HepG2 (cell line): ENCODE results near the gene PSMB10. TPM values are rescaled to one million over a fixed set of nuclear protein-coding genes. Genes with fewer than 3 reads are reported as not detected.
A peak's percentile ranks its signal among the peaks of the same experiment; 100 is the strongest.

ENCODE experiments used
- AGO1 ChIP-seq: fragments of 200-400 bp; formaldehyde crosslinking; IDR thresholded peaks from 2 replicates; pipeline ENCODE4 v1.6.1; 2017; ENCODE audit warnings: mild to moderate bottlenecking, low read depth, low read length, moderate library complexity; ENCODE audit not compliant: poor library complexity, severe bottlenecking
- HMG20B ChIP-seq: conservative IDR thresholded peaks from 2 replicates; pipeline ENCODE4 v1.6.1; 2016; ENCODE audit warnings: missing genetic modification reagents, missing compliant biosample characterization
- JUND ChIP-seq: sonication (generic); formaldehyde crosslinking; IDR thresholded peaks from 2 replicates; pipeline ENCODE4 v1.8.0; 2022; ENCODE audit warnings: mild to moderate bottlenecking, missing genetic modification reagents
- MYNN ChIP-seq: sonication (generic); formaldehyde crosslinking; IDR thresholded peaks from 2 replicates; pipeline ENCODE4 v1.4.0; 2020; ENCODE audit warnings: mild to moderate bottlenecking, low read depth, missing genetic modification reagents
- PAWR ChIP-seq: sonication (generic); formaldehyde crosslinking; IDR thresholded peaks from 2 replicates; pipeline ENCODE4 v1.4.0; 2020; ENCODE audit warnings: missing genetic modification reagents, mild to moderate bottlenecking, borderline replicate concordance
- POLR2AphosphoS2 ChIP-seq: IDR thresholded peaks from 2 replicates; pipeline ENCODE4 v1.6.1; 2011; ENCODE audit warnings: low read depth, low read length, improper control_type of control experiment
- REXO4 ChIP-seq: sonication (generic); formaldehyde crosslinking; IDR thresholded peaks from 2 replicates; pipeline ENCODE4 v1.8.0; 2022; ENCODE audit warnings: missing genetic modification reagents, mild to moderate bottlenecking, borderline replicate concordance
- SETDB1 ChIP-seq: sonication (generic); formaldehyde crosslinking; IDR thresholded peaks from 2 replicates; pipeline ENCODE4 v1.5.1; 2020; ENCODE audit warnings: missing genetic modification reagents, mild to moderate bottlenecking, borderline replicate concordance
- SUZ12 ChIP-seq: fragments of 150-350 bp; IDR thresholded peaks from 2 replicates; pipeline ENCODE4 v1.6.1; 2014; ENCODE audit warnings: low read depth, low read length
- ZNF468 ChIP-seq: sonication (generic); formaldehyde crosslinking; IDR thresholded peaks from 2 replicates; pipeline ENCODE4 v1.8.0; 2022; ENCODE audit warnings: mild to moderate bottlenecking, moderate library complexity, missing genetic modification reagents
- ZNF556 ChIP-seq: sonication (generic); formaldehyde crosslinking; IDR thresholded peaks from 2 replicates; pipeline ENCODE4 v1.4.0; 2020; ENCODE audit warnings: mild to moderate bottlenecking, missing genetic modification reagents, borderline replicate concordance
- ZNF557 ChIP-seq: sonication (generic); formaldehyde crosslinking; IDR thresholded peaks from 2 replicates; pipeline ENCODE4 v1.4.0; 2020; ENCODE audit warnings: missing genetic modification reagents
- ZSCAN29 ChIP-seq: sonication (generic); formaldehyde crosslinking; conservative IDR thresholded peaks from 2 replicates; pipeline ENCODE4 v1.4.0; 2020; ENCODE audit warnings: mild to moderate bottlenecking, missing genetic modification reagents
- polyA plus RNA-seq, 8 experiments: library from polyadenylated mRNA; depleted of rRNA in 3 of 8; stranded (reverse) in 7 of 8; unstranded in 1 of 8; fragments of >200 nt; fragmentation: Illumina TruSeq in 4 of 8; extraction: Trizol in 4 of 8; gene quantifications; 2 replicates each; pipeline versions ENCODE4 v1.2.1 to v1.2.3, GENCODE V29; 2011 to 2016; ENCODE audit warnings: low read depth in 4 of 8, missing spikeins in 1 of 8, mixed read lengths in 1 of 8; ENCODE audit not compliant: insufficient read depth in 1 of 8
- total RNA-seq, 5 experiments: library from RNA; depleted of rRNA; stranded (reverse); fragments of >200 nt; fragmentation: Illumina TruSeq; extraction: Trizol; gene quantifications; 2 replicates each; pipeline ENCODE4 v1.2.3, GENCODE V29; 2016; ENCODE audit warnings: low read depth in 1 of 5
- TF ChIP-seq, protein P1 (sequence below): sonication (generic); formaldehyde crosslinking; IDR thresholded peaks from 2 replicates; pipeline ENCODE4 v1.4.0; 2020; ENCODE audit warnings: missing genetic modification reagents; ENCODE audit errors: not compliant biosample characterization
- TF ChIP-seq, protein P2 (sequence below): sonication (generic); formaldehyde crosslinking; IDR thresholded peaks from 2 replicates; pipeline ENCODE4 v1.5.0; 2020; ENCODE audit warnings: mild to moderate bottlenecking, missing genetic modification reagents
- TF ChIP-seq, protein P3 (sequence below): sonication (generic); formaldehyde crosslinking; conservative IDR thresholded peaks from 2 replicates; pipeline ENCODE4 v1.8.0; 2022; ENCODE audit warnings: mild to moderate bottlenecking, moderate library complexity, missing genetic modification reagents
- TF ChIP-seq, protein P4 (sequence below): sonication (generic); formaldehyde crosslinking; IDR thresholded peaks from 2 replicates; pipeline ENCODE4 v1.4.0; 2020; ENCODE audit warnings: missing genetic modification reagents, low read depth, mild to moderate bottlenecking, borderline replicate concordance
- TF ChIP-seq, protein P5 (sequence below): IDR thresholded peaks from 2 replicates; pipeline ENCODE4 v1.6.1; 2018; ENCODE audit warnings: missing genetic modification reagents
- TF ChIP-seq, protein P6 (sequence below): sonication (generic); formaldehyde crosslinking; IDR thresholded peaks from 2 replicates; pipeline ENCODE4 v1.5.0; 2020; ENCODE audit warnings: missing genetic modification reagents

The PSMB10 gene
- total and polyA plus RNA-seq, 2 of the 13 experiments (the other 11 are each of a cell fraction or from before 2014, with no cell fraction given) = 12.7 to 65.9 TPM

DNA sequence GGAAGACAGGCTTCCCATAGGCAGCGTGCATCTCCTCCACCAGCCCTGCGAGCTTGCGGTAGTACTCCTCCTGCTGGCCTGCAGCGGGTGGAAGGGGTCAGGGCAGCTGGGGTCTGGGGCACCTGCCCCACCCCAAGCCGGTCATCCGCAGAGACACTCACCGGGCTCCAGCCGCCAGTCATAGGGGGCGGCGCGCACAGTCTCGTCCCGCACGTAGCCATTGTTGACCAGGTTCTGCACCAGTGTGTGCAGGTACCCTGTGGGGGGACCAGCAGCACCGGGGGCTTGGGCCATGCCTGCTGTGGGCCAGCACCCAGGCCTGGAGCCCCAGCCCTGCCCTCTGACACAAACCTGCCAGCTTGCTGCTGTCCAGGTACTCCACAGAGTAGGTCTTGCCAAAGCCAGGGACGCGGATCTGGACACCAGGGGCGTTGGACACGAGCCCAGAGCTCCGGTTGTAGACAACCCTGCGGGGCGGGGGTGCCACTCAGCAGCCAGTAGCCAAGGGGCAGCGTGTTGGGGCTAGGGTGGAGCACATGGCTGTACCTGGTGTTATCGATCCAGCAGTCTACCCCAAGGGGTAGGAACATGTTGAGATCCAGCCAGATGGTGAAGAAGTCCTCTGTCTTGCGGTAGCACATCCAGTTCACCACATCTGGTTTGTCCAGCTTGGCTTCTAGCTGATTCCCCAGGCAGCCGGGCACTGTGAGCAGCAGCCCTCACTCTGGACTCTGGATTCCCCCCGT is 6.0 kb upstream of the PSMB10 start (continued):
- no peak; the same call in 1 of the 2 replicates for TF ChIP-seq POLR2AphosphoS2
- TF ChIP-seq, protein P1, sequence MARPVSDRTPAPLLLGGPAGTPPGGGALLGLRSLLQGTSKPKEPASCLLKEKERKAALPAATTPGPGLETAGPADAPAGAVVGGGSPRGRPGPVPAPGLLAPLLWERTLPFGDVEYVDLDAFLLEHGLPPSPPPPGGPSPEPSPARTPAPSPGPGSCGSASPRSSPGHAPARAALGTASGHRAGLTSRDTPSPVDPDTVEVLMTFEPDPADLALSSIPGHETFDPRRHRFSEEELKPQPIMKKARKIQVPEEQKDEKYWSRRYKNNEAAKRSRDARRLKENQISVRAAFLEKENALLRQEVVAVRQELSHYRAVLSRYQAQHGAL (CRISPR knock-in tag) = no peak
- TF ChIP-seq ZSCAN29 (CRISPR knock-in tag) = 0 out of 2 replicates have a peak, but pooled peaks have one; percentile 25
- TF ChIP-seq, protein P2, sequence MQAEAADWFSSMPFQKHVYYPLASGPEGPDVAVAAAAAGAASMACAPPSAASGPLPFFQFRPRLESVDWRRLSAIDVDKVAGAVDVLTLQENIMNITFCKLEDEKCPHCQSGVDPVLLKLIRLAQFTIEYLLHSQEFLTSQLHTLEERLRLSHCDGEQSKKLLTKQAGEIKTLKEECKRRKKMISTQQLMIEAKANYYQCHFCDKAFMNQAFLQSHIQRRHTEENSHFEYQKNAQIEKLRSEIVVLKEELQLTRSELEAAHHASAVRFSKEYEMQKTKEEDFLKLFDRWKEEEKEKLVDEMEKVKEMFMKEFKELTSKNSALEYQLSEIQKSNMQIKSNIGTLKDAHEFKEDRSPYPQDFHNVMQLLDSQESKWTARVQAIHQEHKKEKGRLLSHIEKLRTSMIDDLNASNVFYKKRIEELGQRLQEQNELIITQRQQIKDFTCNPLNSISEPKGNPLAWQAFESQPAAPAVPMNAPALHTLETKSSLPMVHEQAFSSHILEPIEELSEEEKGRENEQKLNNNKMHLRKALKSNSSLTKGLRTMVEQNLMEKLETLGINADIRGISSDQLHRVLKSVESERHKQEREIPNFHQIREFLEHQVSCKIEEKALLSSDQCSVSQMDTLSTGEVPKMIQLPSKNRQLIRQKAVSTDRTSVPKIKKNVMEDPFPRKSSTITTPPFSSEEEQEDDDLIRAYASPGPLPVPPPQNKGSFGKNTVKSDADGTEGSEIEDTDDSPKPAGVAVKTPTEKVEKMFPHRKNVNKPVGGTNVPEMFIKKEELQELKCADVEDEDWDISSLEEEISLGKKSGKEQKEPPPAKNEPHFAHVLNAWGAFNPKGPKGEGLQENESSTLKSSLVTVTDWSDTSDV (CRISPR knock-in tag) = peak; percentile 91; the same call in 1 of the 2 replicates
- no peak; the same call in 1 of the 2 replicates for TF ChIP-seq JUND (CRISPR knock-in tag)
- peak; percentile 88 for TF ChIP-seq AGO1
- peak; percentile 17; the same call in 1 of the 2 replicates for TF ChIP-seq ZNF557
- TF ChIP-seq MYNN (CRISPR knock-in tag) = no peak
- TF ChIP-seq REXO4 (CRISPR knock-in tag) = no peak
- TF ChIP-seq SUZ12 = no peak
- TF ChIP-seq, protein P3, sequence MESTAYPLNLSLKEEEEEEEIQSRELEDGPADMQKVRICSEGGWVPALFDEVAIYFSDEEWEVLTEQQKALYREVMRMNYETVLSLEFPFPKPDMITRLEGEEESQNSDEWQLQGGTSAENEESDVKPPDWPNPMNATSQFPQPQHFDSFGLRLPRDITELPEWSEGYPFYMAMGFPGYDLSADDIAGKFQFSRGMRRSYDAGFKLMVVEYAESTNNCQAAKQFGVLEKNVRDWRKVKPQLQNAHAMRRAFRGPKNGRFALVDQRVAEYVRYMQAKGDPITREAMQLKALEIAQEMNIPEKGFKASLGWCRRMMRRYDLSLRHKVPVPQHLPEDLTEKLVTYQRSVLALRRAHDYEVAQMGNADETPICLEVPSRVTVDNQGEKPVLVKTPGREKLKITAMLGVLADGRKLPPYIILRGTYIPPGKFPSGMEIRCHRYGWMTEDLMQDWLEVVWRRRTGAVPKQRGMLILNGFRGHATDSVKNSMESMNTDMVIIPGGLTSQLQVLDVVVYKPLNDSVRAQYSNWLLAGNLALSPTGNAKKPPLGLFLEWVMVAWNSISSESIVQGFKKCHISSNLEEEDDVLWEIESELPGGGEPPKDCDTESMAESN = peak; percentile 58; the same call in 1 of the 2 replicates
- TF ChIP-seq HMG20B (CRISPR knock-in tag) = 0 out of 2 replicates have a peak, but pooled peaks have one; percentile 12
- TF ChIP-seq ZNF556 (CRISPR knock-in tag) = peak; percentile 59; the same call in 1 of the 2 replicates
- TF ChIP-seq, protein P4, sequence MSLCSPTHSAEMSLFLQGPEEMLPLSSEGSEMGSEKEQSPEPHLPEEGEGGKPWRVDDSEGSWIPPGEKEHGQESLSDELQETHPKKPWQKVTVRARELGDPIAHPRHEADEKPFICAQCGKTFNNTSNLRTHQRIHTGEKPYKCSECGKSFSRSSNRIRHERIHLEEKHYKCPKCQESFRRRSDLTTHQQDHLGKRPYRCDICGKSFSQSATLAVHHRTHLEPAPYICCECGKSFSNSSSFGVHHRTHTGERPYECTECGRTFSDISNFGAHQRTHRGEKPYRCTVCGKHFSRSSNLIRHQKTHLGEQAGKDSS (CRISPR knock-in tag) = 0 out of 2 replicates have a peak, but pooled peaks have one; percentile 21
- TF ChIP-seq, protein P5, sequence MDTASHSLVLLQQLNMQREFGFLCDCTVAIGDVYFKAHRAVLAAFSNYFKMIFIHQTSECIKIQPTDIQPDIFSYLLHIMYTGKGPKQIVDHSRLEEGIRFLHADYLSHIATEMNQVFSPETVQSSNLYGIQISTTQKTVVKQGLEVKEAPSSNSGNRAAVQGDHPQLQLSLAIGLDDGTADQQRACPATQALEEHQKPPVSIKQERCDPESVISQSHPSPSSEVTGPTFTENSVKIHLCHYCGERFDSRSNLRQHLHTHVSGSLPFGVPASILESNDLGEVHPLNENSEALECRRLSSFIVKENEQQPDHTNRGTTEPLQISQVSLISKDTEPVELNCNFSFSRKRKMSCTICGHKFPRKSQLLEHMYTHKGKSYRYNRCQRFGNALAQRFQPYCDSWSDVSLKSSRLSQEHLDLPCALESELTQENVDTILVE (CRISPR knock-in tag) = 0 out of 2 replicates have a peak, but pooled peaks have one; percentile 18
- peak; percentile 74; the same call in 1 of the 2 replicates for TF ChIP-seq ZNF468 (CRISPR knock-in tag)
- TF ChIP-seq, protein P6, sequence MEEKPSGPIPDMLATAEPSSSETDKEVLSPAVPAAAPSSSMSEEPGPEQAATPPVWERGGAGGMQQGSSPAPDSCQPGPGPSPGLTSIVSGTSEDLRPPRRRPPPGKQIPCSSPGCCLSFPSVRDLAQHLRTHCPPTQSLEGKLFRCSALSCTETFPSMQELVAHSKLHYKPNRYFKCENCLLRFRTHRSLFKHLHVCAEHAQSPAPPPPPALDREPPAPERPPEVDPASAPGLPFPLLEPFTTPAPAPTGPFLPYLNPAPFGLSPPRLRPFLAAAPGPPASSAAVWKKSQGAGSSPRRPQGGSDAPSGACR (CRISPR knock-in tag) = peak; percentile 79; the same call in 1 of the 2 replicates
- TF ChIP-seq SETDB1 = peak; percentile 44; the same call in 1 of the 2 replicates
- TF ChIP-seq PAWR (CRISPR knock-in tag) = 0 out of 2 replicates have a peak, but pooled peaks have one; percentile 79
